D721Med (cell line): Measurements from ENCODE around the gene TIAM2.

Experiments used
- DNase-seq: peaks from one replicate; pipeline ENCODE4 v3.0.0; 2011; ENCODE audit warnings: low spot score; ENCODE audit not compliant: insufficient read length
- FAIRE-seq: peaks from 2 replicates; lab custom pipeline; 2011; peaks lifted over from hg19 to GRCh38; lab: Jason Lieb, UNC
- TF ChIP-seq, protein P1 (sequence below): IDR thresholded peaks from 2 replicates; pipeline ENCODE4 v1.5.1; 2012; ENCODE audit warnings: mild to moderate bottlenecking, control low read depth; ENCODE audit not compliant: insufficient read depth; ENCODE audit errors: missing control alignments

Gene TIAM2

DNA sequence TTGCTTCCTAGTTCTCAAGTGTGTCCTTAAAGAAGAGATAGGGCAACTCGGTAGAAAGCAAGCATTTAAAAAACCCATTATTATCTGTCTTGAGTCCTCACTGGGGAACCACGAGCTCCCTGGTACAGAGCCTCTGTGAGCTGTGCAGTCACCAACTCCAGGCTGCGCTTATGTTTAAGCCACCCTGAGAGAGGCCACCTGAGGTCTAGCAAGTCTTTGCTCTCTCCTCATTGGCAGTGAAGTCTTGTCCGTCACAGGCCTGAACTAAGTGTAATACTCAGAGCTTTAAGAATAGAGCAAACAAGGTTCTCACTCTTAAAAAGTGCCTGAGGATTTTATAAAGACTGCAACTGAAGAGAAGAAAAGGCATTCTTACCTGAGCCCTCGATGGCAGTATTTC lies 264.8 kb downstream of the TIAM2 start:
- no peak for DNase-seq
- TF ChIP-seq, protein P1, sequence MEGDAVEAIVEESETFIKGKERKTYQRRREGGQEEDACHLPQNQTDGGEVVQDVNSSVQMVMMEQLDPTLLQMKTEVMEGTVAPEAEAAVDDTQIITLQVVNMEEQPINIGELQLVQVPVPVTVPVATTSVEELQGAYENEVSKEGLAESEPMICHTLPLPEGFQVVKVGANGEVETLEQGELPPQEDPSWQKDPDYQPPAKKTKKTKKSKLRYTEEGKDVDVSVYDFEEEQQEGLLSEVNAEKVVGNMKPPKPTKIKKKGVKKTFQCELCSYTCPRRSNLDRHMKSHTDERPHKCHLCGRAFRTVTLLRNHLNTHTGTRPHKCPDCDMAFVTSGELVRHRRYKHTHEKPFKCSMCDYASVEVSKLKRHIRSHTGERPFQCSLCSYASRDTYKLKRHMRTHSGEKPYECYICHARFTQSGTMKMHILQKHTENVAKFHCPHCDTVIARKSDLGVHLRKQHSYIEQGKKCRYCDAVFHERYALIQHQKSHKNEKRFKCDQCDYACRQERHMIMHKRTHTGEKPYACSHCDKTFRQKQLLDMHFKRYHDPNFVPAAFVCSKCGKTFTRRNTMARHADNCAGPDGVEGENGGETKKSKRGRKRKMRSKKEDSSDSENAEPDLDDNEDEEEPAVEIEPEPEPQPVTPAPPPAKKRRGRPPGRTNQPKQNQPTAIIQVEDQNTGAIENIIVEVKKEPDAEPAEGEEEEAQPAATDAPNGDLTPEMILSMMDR = no peak
- no peak for FAIRE-seq

DNA sequence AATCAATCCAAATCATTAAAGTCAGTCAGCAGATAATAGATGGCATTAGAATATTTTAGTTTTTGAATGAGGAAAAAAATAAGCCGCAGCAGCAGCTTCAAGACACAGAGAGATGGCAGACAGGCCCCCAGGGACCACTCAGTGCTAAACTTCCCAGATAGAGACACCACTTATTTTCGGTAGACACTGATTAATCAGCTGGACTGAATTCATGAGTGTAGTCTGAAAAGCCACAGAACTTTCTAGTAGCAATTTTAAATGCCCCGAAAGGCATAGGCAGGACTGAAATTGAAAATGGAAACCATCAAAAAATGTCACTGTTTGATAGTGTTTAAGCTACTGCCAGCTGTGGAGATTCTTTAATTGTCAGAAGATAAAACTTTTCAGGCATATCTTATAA lies 265.6 kb downstream of the TIAM2 start:
- DNase-seq (no peak), FAIRE-seq (no peak)
- TF ChIP-seq, protein P1 = no peak

DNA sequence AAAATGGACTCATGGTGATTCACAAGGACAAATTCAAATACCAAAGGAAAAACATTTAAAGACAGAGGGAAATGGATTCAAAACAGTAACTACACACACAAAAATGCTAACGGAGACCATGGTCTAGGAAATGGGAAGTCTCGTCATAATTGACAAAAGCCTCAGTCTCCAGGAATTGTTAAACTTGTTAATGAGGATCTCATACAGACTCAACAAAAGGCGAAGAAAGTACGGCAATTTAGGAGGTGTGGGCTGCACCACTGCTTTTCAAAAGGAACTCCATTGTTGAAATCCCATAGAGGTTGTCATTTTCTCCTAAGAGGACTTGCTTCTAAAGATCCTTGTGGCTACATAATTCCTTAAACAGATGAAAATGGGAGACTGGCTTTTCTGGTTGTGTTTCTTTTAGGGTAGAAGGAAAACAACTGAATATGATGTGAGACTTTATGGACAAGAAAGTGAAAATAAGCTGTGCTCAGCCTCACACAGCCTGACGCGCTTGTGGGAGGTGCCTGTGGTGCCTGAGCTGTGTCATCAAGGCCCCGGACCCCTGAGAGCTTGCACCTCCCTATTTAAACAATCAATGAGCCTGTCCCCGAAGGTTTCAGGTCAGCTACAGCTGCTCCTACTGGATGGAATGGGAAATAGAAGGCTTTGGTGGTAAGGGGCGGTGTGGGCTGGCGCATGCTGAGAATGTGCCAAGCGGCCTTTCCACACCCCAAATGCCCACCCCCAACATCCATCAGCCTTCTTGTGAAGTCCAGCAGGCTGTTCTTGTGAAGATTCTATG lies 266.2 kb downstream of the TIAM2 start:
- FAIRE-seq = no peak
- no peak for DNase-seq

DNA sequence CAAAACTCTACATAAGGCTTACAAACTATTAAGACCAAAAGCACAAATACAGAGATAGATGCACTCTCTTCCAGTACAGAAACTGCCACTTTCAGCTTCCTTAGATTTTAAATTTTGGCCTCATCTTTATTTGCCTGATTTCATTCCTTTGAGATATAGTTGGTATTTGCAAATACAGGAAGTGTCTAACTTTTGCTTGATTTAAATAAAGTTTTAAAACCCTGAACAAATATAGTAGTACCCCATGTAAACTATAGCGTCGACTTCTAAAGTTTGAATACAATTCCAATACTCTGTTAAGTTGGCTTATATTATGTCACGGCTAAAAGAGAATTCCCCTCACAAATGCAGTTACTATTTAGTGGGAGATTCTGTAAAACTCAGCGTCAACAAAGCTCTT lies 267.5 kb downstream of the TIAM2 start:
- DNase-seq = no peak
- TF ChIP-seq, protein P1 = no peak
- FAIRE-seq = no peak

More for the DNA sequence above, 266.2 kb downstream of the TIAM2 start:
- TF ChIP-seq, protein P1 = no peak

DNA sequence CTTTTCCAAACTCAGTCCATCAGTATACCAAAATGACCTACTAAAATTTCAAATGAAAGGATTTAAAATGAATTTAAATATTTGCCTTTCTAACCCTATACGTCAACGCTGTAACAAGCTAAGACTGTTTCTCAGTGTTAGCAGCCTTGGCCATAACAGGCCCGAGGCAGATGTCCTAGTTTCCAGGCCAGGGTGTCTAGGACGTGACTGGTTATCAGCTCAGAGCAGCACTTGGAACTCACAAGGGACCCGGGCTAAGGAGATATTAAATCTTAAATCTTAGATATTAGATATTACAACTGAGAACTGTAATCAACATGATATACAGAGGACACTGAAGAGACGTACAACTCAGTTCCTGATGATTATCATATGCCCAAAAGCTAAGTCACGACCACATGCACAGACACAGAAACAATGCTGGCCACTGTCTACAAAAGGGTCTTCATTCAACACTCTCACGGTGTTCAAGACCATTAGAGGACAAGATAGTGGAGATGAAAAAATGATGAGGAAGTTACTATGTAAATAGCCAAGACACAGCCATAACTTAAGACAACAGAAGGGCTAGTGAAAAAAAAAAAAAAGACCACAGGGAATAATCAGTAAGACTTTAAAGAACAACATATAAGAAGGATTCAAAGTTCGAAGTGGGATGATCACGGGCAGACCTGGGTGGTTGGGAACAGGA lies 268.4 kb downstream of the TIAM2 start, which contains the start of gene CLDN20:
Gene CLDN20 (plus strand): TSS at position 641 of the 691 bp plus-strand sequence. CDS start 11,707 bp downstream, outside the sequence.
- TF ChIP-seq, protein P1 = no peak
- DNase-seq (no peak), FAIRE-seq (no peak)

DNA sequence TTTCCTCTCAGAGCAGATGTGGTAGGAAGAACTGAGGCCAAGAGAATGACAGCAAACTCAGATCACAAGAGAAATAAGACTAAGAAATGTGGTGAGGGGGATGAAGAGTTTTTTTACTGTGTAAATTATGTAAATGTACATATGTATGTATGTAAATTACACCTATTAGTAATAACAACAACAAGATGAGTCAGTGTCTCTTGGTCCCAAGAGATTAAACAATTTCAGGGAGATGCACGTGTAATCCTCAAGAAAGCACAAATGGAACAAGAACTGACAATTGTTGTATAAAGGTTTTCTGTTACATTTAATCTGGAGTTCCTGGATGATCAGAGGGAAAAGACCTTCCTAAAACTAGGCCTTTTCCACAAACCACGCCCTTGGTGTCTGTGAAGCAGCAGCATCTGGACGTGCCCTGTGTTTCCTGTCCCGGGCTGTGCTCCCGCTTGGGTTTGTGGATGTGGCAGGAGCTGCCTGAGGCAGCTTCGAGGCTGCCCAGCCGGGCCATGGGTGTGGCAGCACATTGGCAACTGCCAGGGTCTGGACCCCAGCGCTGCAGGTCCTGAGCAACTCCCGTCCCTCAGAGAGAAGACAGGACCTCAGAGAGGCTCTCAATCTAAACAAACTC lies 269.7 kb downstream of the TIAM2 start:
- no peak for DNase-seq
- TF ChIP-seq, protein P1 = no peak
- FAIRE-seq = no peak
